ENCODE data around the gene EFCAB14.

EFCAB14 gene

DNA sequence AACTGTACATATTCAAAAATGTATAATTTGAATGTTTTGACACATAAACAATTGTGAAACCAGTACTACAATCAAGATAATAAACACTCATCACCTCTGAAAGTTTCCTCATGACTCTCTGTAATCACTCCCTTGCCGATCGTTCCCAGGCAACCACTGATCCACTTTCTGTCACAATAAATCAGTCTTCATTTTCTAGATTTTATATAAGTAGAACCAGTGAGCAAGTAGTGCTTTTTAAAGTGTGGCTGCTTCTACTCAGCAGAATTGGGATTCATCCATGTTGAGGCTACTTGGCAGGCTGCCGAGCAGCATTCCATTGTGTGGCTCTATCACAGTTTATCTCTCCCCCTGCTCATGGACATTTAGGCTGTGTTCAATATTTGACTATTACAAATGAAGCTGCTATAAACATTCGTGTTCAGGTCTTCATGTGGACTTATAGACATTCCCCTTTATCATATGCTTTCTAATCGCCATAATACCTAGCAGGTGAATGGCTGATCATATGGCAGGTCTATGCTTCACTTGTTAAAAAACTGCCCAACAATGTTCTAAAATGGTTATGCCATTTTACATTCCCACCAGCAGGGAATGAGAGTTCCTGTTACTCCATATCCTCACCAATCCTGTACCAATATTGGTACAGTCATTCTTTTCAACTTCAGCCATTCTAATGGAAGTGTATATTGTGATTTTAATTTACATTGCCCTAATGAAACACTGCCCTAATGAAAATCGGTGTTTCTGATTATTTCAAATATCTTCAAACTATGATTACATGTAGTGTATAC, 26.7 kb downstream of the EFCAB14 start:
- TF ChIP-seq, protein P1, sequence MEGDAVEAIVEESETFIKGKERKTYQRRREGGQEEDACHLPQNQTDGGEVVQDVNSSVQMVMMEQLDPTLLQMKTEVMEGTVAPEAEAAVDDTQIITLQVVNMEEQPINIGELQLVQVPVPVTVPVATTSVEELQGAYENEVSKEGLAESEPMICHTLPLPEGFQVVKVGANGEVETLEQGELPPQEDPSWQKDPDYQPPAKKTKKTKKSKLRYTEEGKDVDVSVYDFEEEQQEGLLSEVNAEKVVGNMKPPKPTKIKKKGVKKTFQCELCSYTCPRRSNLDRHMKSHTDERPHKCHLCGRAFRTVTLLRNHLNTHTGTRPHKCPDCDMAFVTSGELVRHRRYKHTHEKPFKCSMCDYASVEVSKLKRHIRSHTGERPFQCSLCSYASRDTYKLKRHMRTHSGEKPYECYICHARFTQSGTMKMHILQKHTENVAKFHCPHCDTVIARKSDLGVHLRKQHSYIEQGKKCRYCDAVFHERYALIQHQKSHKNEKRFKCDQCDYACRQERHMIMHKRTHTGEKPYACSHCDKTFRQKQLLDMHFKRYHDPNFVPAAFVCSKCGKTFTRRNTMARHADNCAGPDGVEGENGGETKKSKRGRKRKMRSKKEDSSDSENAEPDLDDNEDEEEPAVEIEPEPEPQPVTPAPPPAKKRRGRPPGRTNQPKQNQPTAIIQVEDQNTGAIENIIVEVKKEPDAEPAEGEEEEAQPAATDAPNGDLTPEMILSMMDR (IDR thresholded peaks at IDR 0.05; ENCODE audit: low read depth, low read length, missing control alignments) = no peak
- no peak for DNase-seq (ENCODE audit: low read depth)
- no peak overlapping the region for H3K4me3 ChIP-seq (ENCODE audit: low read depth, low read length)

DNA sequence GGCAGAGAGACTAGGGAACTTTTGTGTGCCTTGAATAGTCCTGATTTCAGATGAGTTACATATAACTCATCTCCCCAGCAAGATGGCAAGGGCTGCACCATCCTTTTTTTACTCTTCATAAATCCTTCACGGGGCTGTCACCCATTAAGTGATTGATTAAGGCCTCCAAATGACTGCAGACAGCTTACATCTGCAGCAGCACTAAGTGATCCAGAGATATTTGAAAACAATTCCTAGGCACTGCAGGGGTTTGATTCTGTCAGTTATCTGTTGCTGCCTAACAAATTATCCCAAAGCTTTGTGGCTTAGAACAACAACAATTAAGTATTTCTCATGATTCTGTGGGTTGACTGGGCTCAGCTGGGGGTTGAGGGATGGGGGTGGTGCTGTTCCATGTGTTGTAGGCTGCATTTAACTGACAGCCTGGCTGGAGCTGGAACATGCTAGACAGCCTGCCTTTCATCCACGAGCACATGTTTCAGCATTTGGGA, 27.9 kb downstream of the EFCAB14 start:
- TF ChIP-seq, protein P1 (IDR thresholded peaks at IDR 0.05; ENCODE audit: low read depth, low read length, missing control alignments) = no peak
- DNase-seq (ENCODE audit: low read depth) = no peak
- no peak overlapping the region for H3K4me3 ChIP-seq (ENCODE audit: low read depth, low read length)

DNA sequence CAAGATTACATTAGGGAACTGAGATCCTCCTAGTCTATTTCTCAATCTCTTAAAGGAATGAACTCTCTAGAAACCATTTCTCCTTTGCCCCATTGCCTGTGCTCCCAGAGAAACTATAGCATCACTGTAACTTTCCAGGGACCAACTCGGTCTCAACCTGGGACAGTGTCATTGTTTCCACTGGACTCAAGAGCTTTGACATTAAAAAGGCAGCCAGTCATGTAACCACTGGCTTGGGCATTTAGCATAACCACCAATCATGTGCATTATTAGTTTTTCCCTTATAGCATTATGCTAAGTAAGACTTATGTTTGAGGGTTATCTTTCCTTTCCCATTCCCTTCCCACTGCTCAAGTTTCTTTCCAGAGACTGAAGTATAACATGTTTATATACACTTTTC, 29.0 kb downstream of the EFCAB14 start:
- TF ChIP-seq, protein P1 (IDR thresholded peaks at IDR 0.05; ENCODE audit: low read depth, low read length, missing control alignments) = no peak
- no peak for DNase-seq (ENCODE audit: low read depth)
- H3K4me3 ChIP-seq (ENCODE audit: low read depth, low read length) = no peak overlapping the region

DNA sequence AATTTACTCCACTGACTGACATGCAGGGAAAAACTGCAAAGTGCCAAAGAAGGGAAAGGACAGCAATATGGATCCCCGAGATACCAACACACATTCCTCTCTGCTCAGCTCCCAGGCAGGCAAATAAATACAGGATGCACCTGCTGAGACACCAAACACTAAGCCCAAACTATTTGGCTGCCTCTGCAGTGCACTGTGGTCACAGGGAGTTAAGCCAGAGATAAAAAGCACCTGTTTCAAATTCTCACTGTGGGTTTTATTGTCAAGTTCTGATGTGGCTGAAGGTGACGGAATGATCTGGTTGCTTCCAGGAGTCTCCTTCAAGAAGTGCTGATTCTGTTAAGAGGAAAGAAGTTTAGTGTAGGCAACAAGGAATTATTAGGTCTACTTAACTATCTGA, 29.6 kb downstream of the EFCAB14 start:
- TF ChIP-seq, protein P1 (IDR thresholded peaks at IDR 0.05; ENCODE audit: low read depth, low read length, missing control alignments) = no peak
- no peak overlapping the region for H3K4me3 ChIP-seq (ENCODE audit: low read depth, low read length)
- no peak for DNase-seq (ENCODE audit: low read depth)

DNA sequence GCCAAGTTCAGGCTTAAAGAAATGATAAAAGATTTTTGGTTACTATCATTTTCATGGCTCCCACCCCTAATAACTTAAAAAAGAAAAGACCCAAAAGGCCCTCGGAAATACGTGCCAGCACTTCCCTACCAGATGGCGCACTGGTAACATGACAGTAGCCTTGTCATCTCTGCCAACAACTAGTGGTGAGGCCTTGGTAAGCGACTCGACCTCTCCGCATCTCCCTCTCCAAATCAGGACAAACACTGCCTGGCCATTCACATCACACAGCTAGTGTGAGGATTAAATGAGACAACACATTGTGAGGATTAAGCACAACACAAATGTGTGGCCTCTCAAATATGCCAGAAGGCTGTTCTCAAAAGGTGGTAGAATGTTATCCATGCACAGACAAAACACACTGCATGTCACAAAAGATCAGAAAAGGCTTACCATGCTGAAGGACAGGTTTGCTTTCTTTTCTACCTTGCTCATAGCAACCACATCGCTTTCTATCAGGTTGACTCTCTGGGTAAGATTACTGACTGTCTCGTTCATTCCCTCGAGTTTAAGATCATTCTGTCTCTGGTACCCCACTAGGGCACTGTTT, 30.9 kb downstream of the EFCAB14 start:
- H3K4me3 ChIP-seq (ENCODE audit: low read depth, low read length) = no peak overlapping the region
- TF ChIP-seq, protein P1 (IDR thresholded peaks at IDR 0.05; ENCODE audit: low read depth, low read length, missing control alignments) = no peak
- no peak for DNase-seq (ENCODE audit: low read depth)

DNA sequence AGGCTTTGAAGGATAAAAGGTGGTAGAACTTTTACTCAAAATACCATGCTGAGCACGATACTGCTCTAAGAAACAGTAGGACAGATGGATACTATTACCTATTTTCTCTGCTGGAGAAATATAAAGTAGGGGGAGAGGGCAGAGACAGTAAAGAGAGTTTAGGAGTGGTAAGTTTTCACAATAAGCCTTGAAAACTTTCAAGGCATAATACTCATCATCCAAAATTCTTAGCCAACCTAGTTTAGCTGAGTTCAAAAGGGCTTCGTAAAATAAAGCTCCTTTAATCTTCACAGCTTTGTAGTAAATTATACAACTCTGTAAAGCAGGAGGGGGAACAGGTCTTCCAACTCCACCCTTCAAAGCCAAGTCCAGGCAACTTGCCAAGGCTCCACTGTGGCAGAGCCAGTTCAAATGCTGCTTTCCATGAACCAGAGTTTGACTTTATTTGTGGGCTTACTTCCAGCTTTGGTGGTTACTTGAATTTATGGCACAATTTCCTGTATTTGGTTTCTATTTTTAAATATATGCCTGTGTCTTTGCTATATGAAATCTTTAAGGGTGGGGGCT, 31.7 kb downstream of the EFCAB14 start:
- TF ChIP-seq, protein P1 (IDR thresholded peaks at IDR 0.05; ENCODE audit: low read depth, low read length, missing control alignments) = no peak
- H3K4me3 ChIP-seq (ENCODE audit: low read depth, low read length) = no peak overlapping the region
- DNase-seq (ENCODE audit: low read depth) = no peak
